DND-41 (cell line): ENCODE results near the gene NRF1.

ENCODE experiments used
- ATAC-seq: fragments of 200-7000 bp; cut with Tn5 transposase; 3 replicates; pipeline ENCODE4 v1.9.1; 2021; ENCODE audit warnings: low read depth; ENCODE audit not compliant: insufficient read depth
- DNase-seq: peaks from one replicate; pipeline ENCODE4 v3.0.0-alpha.2; 2020
- H2AFZ ChIP-seq: 2 replicates; pipeline ENCODE4 v1.6.0; 2012; ENCODE audit warnings: low read depth, low read length
- H3K27ac ChIP-seq: 2 replicates; pipeline ENCODE4 v1.5.1; 2012; ENCODE audit warnings: low read length, inconsistent platforms
- H3K27me3 ChIP-seq: fragments of 200-600 bp; sonication (generic); 2 replicates; pipeline ENCODE4 v1.6.0; 2012; ENCODE audit warnings: low read length, mild to moderate bottlenecking, inconsistent platforms; ENCODE audit not compliant: insufficient read depth, poor library complexity
- H3K36me3 ChIP-seq: 2 replicates; pipeline ENCODE4 v1.5.1; 2012; ENCODE audit warnings: low read length, inconsistent platforms; ENCODE audit not compliant: insufficient read depth
- H3K4me1 ChIP-seq: 2 replicates; pipeline ENCODE4 v1.5.1; 2012; ENCODE audit warnings: mild to moderate bottlenecking, low read length; ENCODE audit not compliant: insufficient read depth
- H3K4me2 ChIP-seq: 2 replicates; pipeline ENCODE4 v1.6.0; 2012; ENCODE audit warnings: mild to moderate bottlenecking, moderate library complexity, low read length, inconsistent platforms; ENCODE audit not compliant: insufficient read depth
- H3K4me3 ChIP-seq, 2 experiments: fragments of 200-600 bp in 1 of 2; shearing (Covaris generic) in 1 of 2; 2 replicates each; pipeline ENCODE4 v1.5.1; 2012 to 2016; ENCODE audit warnings: inconsistent platforms in 2 of 2, low read length in 2 of 2, mild to moderate bottlenecking in 2 of 2, low read depth in 1 of 2, moderate library complexity in 1 of 2
- H3K79me2 ChIP-seq: 2 replicates; pipeline ENCODE4 v1.6.0; 2012; ENCODE audit warnings: low read length, inconsistent platforms; ENCODE audit not compliant: insufficient read depth
- H3K9ac ChIP-seq: 2 replicates; pipeline ENCODE4 v1.6.0; 2012; ENCODE audit warnings: low read depth, mild to moderate bottlenecking, inconsistent platforms, low read length, moderate library complexity
- H3K9me3 ChIP-seq: 2 replicates; pipeline ENCODE4 v1.5.1; 2012; ENCODE audit warnings: low read length, moderate library complexity, mild to moderate bottlenecking, inconsistent platforms; ENCODE audit not compliant: insufficient read depth, severe bottlenecking
- H4K20me1 ChIP-seq: 2 replicates; pipeline ENCODE4 v1.6.0; 2012; ENCODE audit warnings: low read length; ENCODE audit not compliant: insufficient read depth
- CTCF ChIP-seq: IDR thresholded peaks from 2 replicates; pipeline ENCODE4 v1.5.1; 2012; ENCODE audit warnings: borderline replicate concordance, low read length, moderate library complexity, mild to moderate bottlenecking; ENCODE audit not compliant: poor library complexity, severe bottlenecking; ENCODE audit errors: extremely low read depth
- EZH2 ChIP-seq: IDR thresholded peaks from 3 replicates; pipeline ENCODE4 v1.6.1; 2012; ENCODE audit warnings: borderline replicate concordance, low read depth, mild to moderate bottlenecking, moderate library complexity, low read length, inconsistent platforms; ENCODE audit not compliant: severe bottlenecking

Gene NRF1

GRCh38 chr7:129762387-129762969 is 151.0 kb downstream of the NRF1 start:
- no peaks in the 10 kb centered on the region for H3K4me1 ChIP-seq
- TF ChIP-seq EZH2 (no peak), CTCF (no peak)
- H3K36me3 ChIP-seq = no peaks in the 10 kb centered on the region
- no peak overlapping the region for H3K27ac ChIP-seq
- H3K9ac ChIP-seq = no peak overlapping the region
- no peaks in the 10 kb centered on the region for H4K20me1 ChIP-seq
- no peaks in the 10 kb centered on the region for H3K27me3 ChIP-seq
- H3K9me3 ChIP-seq = no peaks in the 10 kb centered on the region
- no peak overlapping the region for H3K4me3 ChIP-seq
- ATAC-seq (no peak), DNase-seq (no peak)
- H3K4me2 ChIP-seq = no peak overlapping the region
- no peaks in the 10 kb centered on the region for H3K79me2 ChIP-seq
- no peak overlapping the region for H2AFZ ChIP-seq

- H3K4me3 ChIP-seq = no peak overlapping the region
- no peaks in the 10 kb centered on the region for H3K36me3 ChIP-seq
- H3K79me2 ChIP-seq = no peaks in the 10 kb centered on the region
- no peaks in the 10 kb centered on the region for H3K27me3 ChIP-seq
- H3K4me1 ChIP-seq = no peaks in the 10 kb centered on the region
- H3K9ac ChIP-seq = no peak overlapping the region
- no peaks in the 10 kb centered on the region for H3K9me3 ChIP-seq
- H3K4me2 ChIP-seq = no peak overlapping the region
- no peak overlapping the region for H2AFZ ChIP-seq
- H3K27ac ChIP-seq = no peak overlapping the region
- TF ChIP-seq CTCF = no peak
- TF ChIP-seq EZH2 = no peak
- ATAC-seq (no peak), DNase-seq (no peak)
- no peaks in the 10 kb centered on the region for H4K20me1 ChIP-seq
Measured at GRCh38 chr7:129764247-129765084, 152.9 kb downstream of the NRF1 start.

GRCh38 chr7:129765352-129765751 is 153.8 kb downstream of the NRF1 start:
- H3K4me1 ChIP-seq = no peaks in the 10 kb centered on the region
- no peak for DNase-seq
- no peaks in the 10 kb centered on the region for H3K9me3 ChIP-seq

More at GRCh38 chr7:129765352-129765751, 153.8 kb downstream of the NRF1 start:
- H4K20me1 ChIP-seq = no peaks in the 10 kb centered on the region
- no peak for TF ChIP-seq CTCF
- no peak for TF ChIP-seq EZH2
- H3K79me2 ChIP-seq = no peaks in the 10 kb centered on the region
- no peak overlapping the region for H3K27ac ChIP-seq
- no peak for ATAC-seq
- no peaks in the 10 kb centered on the region for H3K27me3 ChIP-seq
- H3K4me3 ChIP-seq = no peak overlapping the region
- H3K36me3 ChIP-seq = no peaks in the 10 kb centered on the region
- H3K9ac ChIP-seq = no peak overlapping the region
- H2AFZ ChIP-seq = no peak overlapping the region
- H3K4me2 ChIP-seq = no peak overlapping the region
